OCI-LY1 (cell line): ENCODE data around the gene VWA8.
"Not testable (repeated sequence)": the region's sequence is repeated elsewhere in the genome, so short reads cannot be mapped to it uniquely, and the experiment has no call there.

Source experiments
- H2AFZ ChIP-seq: fragments of 200-600 bp; sonication (generic), shearing (Covaris generic); 2 replicates; pipeline ENCODE4 v1.6.0; 2014; ENCODE audit warnings: antibody characterized with exemption, mild to moderate bottlenecking, low read length
- H3F3A ChIP-seq: fragments of 200-600 bp; sonication (generic), shearing (Covaris generic); 2 replicates; pipeline ENCODE4 v1.6.0; 2014; ENCODE audit warnings: mild to moderate bottlenecking, antibody characterized with exemption, low read length, moderate library complexity; ENCODE audit not compliant: insufficient read depth
- H3K27ac ChIP-seq: fragments of 200-600 bp; sonication (generic); 2 replicates; pipeline ENCODE4 v1.5.1; 2014; ENCODE audit warnings: low read length, mixed run types, mild to moderate bottlenecking, low read depth; ENCODE audit not compliant: poor library complexity, severe bottlenecking
- H3K27me3 ChIP-seq: fragments of 200-600 bp; sonication (generic); 2 replicates; pipeline ENCODE4 v1.6.0; 2014; ENCODE audit warnings: antibody characterized with exemption, mild to moderate bottlenecking, low read length, moderate library complexity; ENCODE audit not compliant: insufficient read depth
- H3K36me3 ChIP-seq: fragments of 200-600 bp; sonication (generic); 2 replicates; pipeline ENCODE4 v1.6.1; 2014; ENCODE audit warnings: mild to moderate bottlenecking, antibody characterized with exemption, low read length, moderate library complexity, mixed read lengths; ENCODE audit not compliant: insufficient read depth
- H3K4me1 ChIP-seq: fragments of 200-600 bp; sonication (generic); 2 replicates; pipeline ENCODE4 v1.5.1; 2014; ENCODE audit warnings: mild to moderate bottlenecking, low read length, moderate library complexity; ENCODE audit not compliant: insufficient read depth, severe bottlenecking
- H3K4me2 ChIP-seq: fragments of 200-600 bp; sonication (generic), shearing (Covaris generic); 2 replicates; pipeline ENCODE4 v1.6.1; 2014; ENCODE audit warnings: low read length
- H3K4me3 ChIP-seq: fragments of 200-600 bp; sonication (generic); 2 replicates; pipeline ENCODE4 v1.5.1; 2014; ENCODE audit warnings: low read length, low read depth, mild to moderate bottlenecking, mixed read lengths; ENCODE audit not compliant: poor library complexity, severe bottlenecking
- H3K79me2 ChIP-seq: fragments of 200-600 bp; shearing (Covaris generic); 2 replicates; pipeline ENCODE4 v1.6.1; 2016; ENCODE audit warnings: mixed run types, low read length, mixed read lengths; ENCODE audit not compliant: insufficient read depth
- H3K9ac ChIP-seq: fragments of 200-600 bp; sonication (generic), shearing (Covaris generic); 2 replicates; pipeline ENCODE4 v1.6.1; 2014; ENCODE audit warnings: mild to moderate bottlenecking, low read length, mixed read lengths
- H3K9me2 ChIP-seq: fragments of 200-600 bp; sonication (generic), shearing (Covaris generic); 2 replicates; pipeline ENCODE4 v1.6.1; 2014; ENCODE audit warnings: low read depth, mild to moderate bottlenecking, low read length, mixed read lengths
- H3K9me3 ChIP-seq: fragments of 200-600 bp; shearing (Covaris generic); 2 replicates; pipeline ENCODE4 v1.6.1; 2014; ENCODE audit warnings: low read length, mixed read lengths
- H4K20me1 ChIP-seq: fragments of 200-600 bp; sonication (generic), shearing (Covaris generic); 2 replicates; pipeline ENCODE4 v1.6.0; 2016; ENCODE audit warnings: mild to moderate bottlenecking, low read length; ENCODE audit not compliant: insufficient read depth
- EZH2 ChIP-seq: fragments of 200-600 bp; sonication (generic), shearing (Covaris generic); IDR thresholded peaks from 2 replicates; pipeline ENCODE4 v1.8.0; 2017; ENCODE audit warnings: borderline replicate concordance, mixed run types, mild to moderate bottlenecking, antibody characterized with exemption, low read length, moderate library complexity, mixed read lengths
- TF ChIP-seq, protein P1 (sequence below): fragments of 200-600 bp; sonication (generic), shearing (Covaris generic); IDR thresholded peaks from 2 replicates; pipeline ENCODE4 v1.5.1; 2017; ENCODE audit warnings: mild to moderate bottlenecking, antibody characterized with exemption, low read length, moderate library complexity, mixed read lengths

VWA8 gene

DNA sequence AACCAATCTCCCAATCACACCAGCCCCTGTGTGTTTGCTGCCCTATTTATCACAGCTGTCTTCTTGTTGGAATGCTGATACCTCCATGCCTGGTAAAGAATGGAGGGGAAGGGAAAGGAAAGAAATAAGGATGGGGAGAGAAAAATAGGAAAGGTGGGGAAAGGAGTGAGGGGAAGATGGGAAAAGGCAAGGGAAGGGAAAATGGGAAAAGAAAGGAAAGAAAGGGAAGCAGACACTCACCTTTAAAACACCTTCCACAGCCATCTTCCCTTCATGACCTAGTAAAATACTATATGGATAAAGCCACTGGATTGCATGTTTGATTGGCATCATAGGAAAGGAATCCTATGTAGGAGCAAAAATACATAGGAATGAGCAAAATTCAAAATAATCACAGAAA lies 77.8 kb downstream of the VWA8 start:
- no peaks in the 10 kb centered on the region for H3K9me2 ChIP-seq
- H3K9ac ChIP-seq, result no peak overlapping the region
- no peak overlapping the region for H3K4me2 ChIP-seq
- no peaks in the 10 kb centered on the region for H4K20me1 ChIP-seq
- peaks cover 64% of the 10 kb centered on the region for H3K36me3 ChIP-seq
- no peak overlapping the region for H3K27ac ChIP-seq
- H3F3A ChIP-seq, result no peaks in the 10 kb centered on the region
- TF ChIP-seq, protein P1, sequence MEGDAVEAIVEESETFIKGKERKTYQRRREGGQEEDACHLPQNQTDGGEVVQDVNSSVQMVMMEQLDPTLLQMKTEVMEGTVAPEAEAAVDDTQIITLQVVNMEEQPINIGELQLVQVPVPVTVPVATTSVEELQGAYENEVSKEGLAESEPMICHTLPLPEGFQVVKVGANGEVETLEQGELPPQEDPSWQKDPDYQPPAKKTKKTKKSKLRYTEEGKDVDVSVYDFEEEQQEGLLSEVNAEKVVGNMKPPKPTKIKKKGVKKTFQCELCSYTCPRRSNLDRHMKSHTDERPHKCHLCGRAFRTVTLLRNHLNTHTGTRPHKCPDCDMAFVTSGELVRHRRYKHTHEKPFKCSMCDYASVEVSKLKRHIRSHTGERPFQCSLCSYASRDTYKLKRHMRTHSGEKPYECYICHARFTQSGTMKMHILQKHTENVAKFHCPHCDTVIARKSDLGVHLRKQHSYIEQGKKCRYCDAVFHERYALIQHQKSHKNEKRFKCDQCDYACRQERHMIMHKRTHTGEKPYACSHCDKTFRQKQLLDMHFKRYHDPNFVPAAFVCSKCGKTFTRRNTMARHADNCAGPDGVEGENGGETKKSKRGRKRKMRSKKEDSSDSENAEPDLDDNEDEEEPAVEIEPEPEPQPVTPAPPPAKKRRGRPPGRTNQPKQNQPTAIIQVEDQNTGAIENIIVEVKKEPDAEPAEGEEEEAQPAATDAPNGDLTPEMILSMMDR, result no peak
- H3K4me3 ChIP-seq, result no peak overlapping the region
- H3K79me2 ChIP-seq, result no peaks in the 10 kb centered on the region
- no peaks in the 10 kb centered on the region for H3K27me3 ChIP-seq
- H3K4me1 ChIP-seq, result no peaks in the 10 kb centered on the region
- 0 out of 2 replicates have a peak, but pooled peaks cover 3% of the 10 kb centered on the region for H3K9me3 ChIP-seq
- H2AFZ ChIP-seq, result no peak overlapping the region

- H3K4me3 ChIP-seq, H3K4me2 ChIP-seq, H2AFZ ChIP-seq, H3K27ac ChIP-seq, H3F3A ChIP-seq, H3K4me1 ChIP-seq, H3K9ac ChIP-seq, H3K9me2 ChIP-seq, H4K20me1 ChIP-seq, H3K9me3 ChIP-seq, H3K27me3 ChIP-seq, H3K79me2 ChIP-seq: not testable (repeated sequence)
- H3K36me3 ChIP-seq, result peaks cover 53% of the 10 kb centered on the region
Observed at GRCh38 chr13:41881890-41882289, 79.0 kb downstream of the VWA8 start.

DNA sequence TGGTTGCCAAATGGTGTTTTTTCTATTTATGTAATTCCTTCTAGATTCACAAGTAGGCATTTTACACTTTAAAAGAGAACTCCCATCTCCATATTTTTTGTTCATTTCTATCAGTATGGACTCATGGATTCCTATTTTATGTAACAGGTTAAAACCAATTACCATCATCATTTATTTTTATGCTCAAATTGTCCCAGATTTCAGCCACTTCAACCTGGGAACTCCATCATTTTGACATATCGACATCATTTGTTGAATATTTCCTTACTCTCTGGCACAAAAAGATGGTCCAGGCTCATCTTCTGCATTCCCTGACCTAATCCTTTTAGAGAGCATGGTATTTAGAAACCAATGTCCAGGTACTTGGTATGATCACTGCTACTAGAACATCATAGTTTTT lies 79.9 kb downstream of the VWA8 start:
- H3K79me2 ChIP-seq, result no peaks in the 10 kb centered on the region
- peaks cover 43% of the 10 kb centered on the region for H3K36me3 ChIP-seq
- no peak for TF ChIP-seq EZH2
- TF ChIP-seq, protein P1, result no peak
- no peaks in the 10 kb centered on the region for H3K27me3 ChIP-seq
- H3K9me2 ChIP-seq, result no peaks in the 10 kb centered on the region
- H3K4me2 ChIP-seq, result no peak overlapping the region
- no peaks in the 10 kb centered on the region for H3K4me1 ChIP-seq
- 0 out of 2 replicates have a peak, but pooled peaks cover 3% of the 10 kb centered on the region for H3K9me3 ChIP-seq
- H4K20me1 ChIP-seq, result no peaks in the 10 kb centered on the region
- no peak overlapping the region for H2AFZ ChIP-seq
- no peak overlapping the region for H3K9ac ChIP-seq
- no peak overlapping the region for H3K27ac ChIP-seq
- no peak overlapping the region for H3K4me3 ChIP-seq
- H3F3A ChIP-seq, result no peaks in the 10 kb centered on the region

DNA sequence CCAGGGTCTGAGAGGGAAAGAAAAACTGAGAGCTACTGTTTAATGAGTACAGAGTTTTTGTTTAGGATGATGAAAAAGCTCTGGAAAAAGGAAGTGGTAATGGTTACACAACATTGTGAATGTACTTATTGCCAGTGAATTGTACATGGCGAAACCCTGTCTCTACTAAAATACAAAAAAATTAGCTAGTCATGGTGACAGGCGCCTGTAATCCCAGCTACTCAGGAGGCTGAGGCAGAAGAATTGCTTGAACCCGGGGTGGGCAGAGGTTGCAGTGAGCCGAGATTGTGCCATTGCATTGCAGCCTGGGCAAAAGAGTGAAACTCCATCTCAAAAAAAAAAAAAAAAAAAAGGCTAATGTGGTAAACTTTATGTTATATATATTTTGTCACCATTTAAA lies 96.3 kb downstream of the VWA8 start:
- no peak overlapping the region for H3K9ac ChIP-seq
- no peaks in the 10 kb centered on the region for H3K4me1 ChIP-seq
- H3K36me3 ChIP-seq, result peaks cover 45% of the 10 kb centered on the region

GRCh38 chr13:41862659-41863058 lies 98.2 kb downstream of the VWA8 start:
- not testable (repeated sequence) for H4K20me1 ChIP-seq, H3K4me3 ChIP-seq, H3F3A ChIP-seq, H3K9me3 ChIP-seq, H3K79me2 ChIP-seq, H3K9ac ChIP-seq, H3K27ac ChIP-seq, H3K9me2 ChIP-seq, H3K4me1 ChIP-seq, H3K27me3 ChIP-seq, H3K4me2 ChIP-seq, H2AFZ ChIP-seq
- peaks cover 53% of the 10 kb centered on the region for H3K36me3 ChIP-seq

More for the DNA sequence above, 96.3 kb downstream of the VWA8 start:
- no peak overlapping the region for H3K4me3 ChIP-seq
- no peaks in the 10 kb centered on the region for H3K9me3 ChIP-seq
- H3K27ac ChIP-seq, result no peak overlapping the region
- H3K9me2 ChIP-seq, result no peaks in the 10 kb centered on the region
- TF ChIP-seq, protein P1, result no peak
- no peak for TF ChIP-seq EZH2
- H2AFZ ChIP-seq, result no peak overlapping the region
- no peaks in the 10 kb centered on the region for H4K20me1 ChIP-seq
- H3K27me3 ChIP-seq, result no peaks in the 10 kb centered on the region
- H3K4me2 ChIP-seq, result no peak overlapping the region
- no peaks in the 10 kb centered on the region for H3K79me2 ChIP-seq
- no peaks in the 10 kb centered on the region for H3F3A ChIP-seq
